H1 (cell line): ENCODE measurements around the gene GPSM1. TPM values are rescaled to one million over a fixed set of nuclear protein-coding genes. Genes with fewer than 3 reads are reported as not detected.

Source experiments
- CHD1 ChIP-seq: IDR thresholded peaks from 2 replicates; pipeline ENCODE4 v1.6.1; 2012; ENCODE audit warnings: low read depth, low read length, improper control_type of control experiment
- CHD7 ChIP-seq: fragments of 300-600 bp; sonication (generic); IDR thresholded peaks from 2 replicates; pipeline ENCODE4 v1.7.1; 2012; ENCODE audit warnings: low read length, moderate library complexity, mild to moderate bottlenecking, inconsistent platforms; ENCODE audit not compliant: insufficient replicate concordance
- CREB1 ChIP-seq: IDR thresholded peaks from 2 replicates; pipeline ENCODE4 v1.6.1; 2012; ENCODE audit warnings: inconsistent platforms
- EGR1 ChIP-seq: IDR thresholded peaks from 2 replicates; pipeline ENCODE4 v1.6.1; 2011; ENCODE audit warnings: low read depth, low read length, borderline replicate concordance
- GTF2F1 ChIP-seq: IDR thresholded peaks from 2 replicates; pipeline ENCODE4 v1.6.1; 2012; ENCODE audit warnings: low read depth, low read length, improper control_type of control experiment, borderline replicate concordance
- HDAC6 ChIP-seq: IDR thresholded peaks from one replicate; pipeline ENCODE4 v1.7.1; 2012; ENCODE audit warnings: low read depth, mild to moderate bottlenecking, inconsistent platforms, low read length, moderate library complexity
- KDM1A ChIP-seq: fragments of 200-600, 300-600 bp; sonication (generic); IDR thresholded peaks from 2 replicates; pipeline ENCODE4 v1.7.1; 2016; ENCODE audit warnings: mild to moderate bottlenecking, low read length, borderline replicate concordance
- MAFK ChIP-seq: IDR thresholded peaks from 2 replicates; pipeline ENCODE4 v1.6.1; 2012; ENCODE audit warnings: low read depth, mild to moderate bottlenecking, improper control_type of control experiment, low read length
- NRF1 ChIP-seq: IDR thresholded peaks from 2 replicates; pipeline ENCODE4 v1.6.1; 2011; ENCODE audit warnings: mild to moderate bottlenecking, low read depth, low read length, improper control_type of control experiment
- RBBP5 ChIP-seq: IDR thresholded peaks from 2 replicates; pipeline ENCODE4 v1.7.1; 2012; ENCODE audit warnings: low read depth, mild to moderate bottlenecking, inconsistent platforms, low read length, moderate library complexity, borderline replicate concordance
- SP4 ChIP-seq: IDR thresholded peaks from 2 replicates; pipeline ENCODE4 v1.6.1; 2012; ENCODE audit warnings: low read length, inconsistent platforms
- TAF1 ChIP-seq: IDR thresholded peaks from 2 replicates; pipeline ENCODE4 v1.6.1; 2011; ENCODE audit warnings: mild to moderate bottlenecking, low read depth, low read length
- TEAD4 ChIP-seq: IDR thresholded peaks from 2 replicates; pipeline ENCODE4 v1.6.1; 2012; ENCODE audit warnings: low read depth, low read length, inconsistent platforms, mixed read lengths
- polyA plus RNA-seq, 7 experiments: library from polyadenylated mRNA; depleted of rRNA in 3 of 7; stranded (reverse) in 5 of 7; unstranded in 2 of 7; fragments of >200 nt in 5 of 7; fragments of 200-250 nt in 2 of 7; gene quantifications; 1 replicate in 5 of 7; 2 replicates in 1 of 7; 4 replicates in 1 of 7; pipeline versions ENCODE4 v1.2.1 to v1.2.3, GENCODE V29; 2011 to 2013; ENCODE audit warnings: missing spikeins in 2 of 7, mixed read lengths in 2 of 7
- total RNA-seq: library from RNA; stranded (reverse); fragmentation: NEBNext Ultra II Directional; extraction: Animal tissue kit (Norgen Biotek cat#: 25700); gene quantifications from 2 replicates; pipeline ENCODE4 v1.2.1, GENCODE V29; 2021

The GPSM1 gene
- total and polyA plus RNA-seq, 2 of the 8 experiments (the other 6 are each of a cell fraction or from before 2014, with no cell fraction given) = 12.8 to 18.0 TPM

- TF ChIP-seq CHD7 (no peak), TEAD4 (no peak), HDAC6 (no peak), TAF1 (no peak), NRF1 (no peak), EGR1 (no peak), GTF2F1 (no peak), RBBP5 (no peak), MAFK (no peak), CHD1 (no peak), KDM1A (no peak), CREB1 (no peak), SP4 (no peak)
These were observed 80.6 kb downstream of the GPSM1 start (continued) for GRCh38 chr9:136407911-136408310.
